ENCODE results near the gene TULP1. TPM values are rescaled to one million over a fixed set of nuclear protein-coding genes. Genes with fewer than 3 reads are reported as not detected.

Gene TULP1
- total and polyA plus RNA-seq, 2 of the 13 experiments (the other 11 are each of a cell fraction or from before 2014, with no cell fraction given): not detected

DNA sequence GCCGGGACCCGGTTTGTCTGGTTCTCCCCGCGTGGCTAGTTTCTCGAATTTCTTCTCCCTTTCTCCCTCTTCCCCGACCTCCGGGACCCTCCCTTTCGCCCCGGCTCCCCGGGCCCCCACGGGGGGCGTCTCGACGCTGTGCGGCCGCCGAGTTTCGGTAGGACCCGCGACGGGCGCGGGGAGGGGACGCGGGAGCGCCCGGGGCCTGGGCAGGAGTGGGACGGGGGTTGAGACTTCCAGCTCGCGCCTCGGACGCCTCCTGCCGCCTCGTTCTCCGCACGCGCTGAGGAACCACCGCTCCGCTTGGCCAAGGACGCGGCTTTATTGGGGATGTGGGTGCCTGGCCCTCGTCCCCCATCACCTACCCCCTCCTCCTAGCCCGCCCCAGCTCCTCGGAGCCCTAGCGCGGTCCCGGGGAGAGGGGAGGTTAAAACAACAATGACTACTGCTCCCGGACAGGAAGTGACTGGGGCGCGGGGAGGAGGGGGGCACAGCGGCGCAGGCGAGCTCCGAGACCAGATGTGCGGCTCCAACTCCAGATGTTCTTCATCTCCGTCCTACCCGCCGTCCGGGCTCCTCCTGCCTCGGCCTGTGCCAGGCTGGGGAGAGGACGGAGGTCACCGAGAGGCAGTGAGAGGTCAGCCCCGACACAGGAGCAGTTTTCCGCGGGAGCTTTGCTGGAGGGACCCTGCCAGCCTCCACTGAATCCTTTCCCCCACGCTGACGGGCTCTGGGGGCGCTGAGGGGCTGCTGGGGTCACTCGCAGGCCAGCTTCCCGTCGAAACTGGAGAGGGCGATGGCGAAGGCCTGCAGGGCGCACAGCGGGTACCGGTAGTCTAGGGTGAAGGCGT, 14.9 kb downstream of the TULP1 start (continued):
- TF ChIP-seq, protein P1, sequence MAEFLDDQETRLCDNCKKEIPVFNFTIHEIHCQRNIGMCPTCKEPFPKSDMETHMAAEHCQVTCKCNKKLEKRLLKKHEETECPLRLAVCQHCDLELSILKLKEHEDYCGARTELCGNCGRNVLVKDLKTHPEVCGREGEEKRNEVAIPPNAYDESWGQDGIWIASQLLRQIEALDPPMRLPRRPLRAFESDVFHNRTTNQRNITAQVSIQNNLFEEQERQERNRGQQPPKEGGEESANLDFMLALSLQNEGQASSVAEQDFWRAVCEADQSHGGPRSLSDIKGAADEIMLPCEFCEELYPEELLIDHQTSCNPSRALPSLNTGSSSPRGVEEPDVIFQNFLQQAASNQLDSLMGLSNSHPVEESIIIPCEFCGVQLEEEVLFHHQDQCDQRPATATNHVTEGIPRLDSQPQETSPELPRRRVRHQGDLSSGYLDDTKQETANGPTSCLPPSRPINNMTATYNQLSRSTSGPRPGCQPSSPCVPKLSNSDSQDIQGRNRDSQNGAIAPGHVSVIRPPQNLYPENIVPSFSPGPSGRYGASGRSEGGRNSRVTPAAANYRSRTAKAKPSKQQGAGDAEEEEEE (CRISPR knock-in tag; IDR thresholded peaks at IDR 0.05; ENCODE audit: borderline replicate concordance): no peak
- TF ChIP-seq GATAD2A (CRISPR knock-in tag; IDR thresholded peaks at IDR 0.05) (peak; percentile 44), NKX3-1 (CRISPR knock-in tag; IDR thresholded peaks at IDR 0.05) (peak; percentile 95), NFE2L2 (IDR thresholded peaks at IDR 0.05; ENCODE audit: low read length) (no peak), POLR2AphosphoS2 (IDR thresholded peaks at IDR 0.05; ENCODE audit: low read depth, low read length) (no peak), FOSL1 (CRISPR knock-in tag; IDR thresholded peaks at IDR 0.05; ENCODE audit: borderline replicate concordance) (no peak), RFXAP (CRISPR knock-in tag; IDR thresholded peaks at IDR 0.05; ENCODE audit: borderline replicate concordance) (peak; percentile 50; the same call in 1 of the 2 replicates), ZNF615 (CRISPR knock-in tag; IDR thresholded peaks at IDR 0.05; ENCODE audit: borderline replicate concordance) (no peak), TMF1 (CRISPR knock-in tag; IDR thresholded peaks at IDR 0.05; ENCODE audit: low read depth) (peak; percentile 49), ZFY (CRISPR knock-in tag; IDR thresholded peaks at IDR 0.05) (peak; percentile 85), ZNF780A (CRISPR knock-in tag; IDR thresholded peaks at IDR 0.05) (no peak), PTBP1 (IDR thresholded peaks at IDR 0.05; ENCODE audit: low read depth, low read length, poor library complexity, severe bottlenecking) (no peak), CBFB (CRISPR knock-in tag; IDR thresholded peaks at IDR 0.05) (peak; percentile 58; the same call in 1 of the 2 replicates), ONECUT2 (CRISPR knock-in tag; IDR thresholded peaks at IDR 0.05) (no peak), BCL6 (CRISPR knock-in tag; IDR thresholded peaks at IDR 0.05) (0 out of 2 replicates have a peak, but pooled peaks have one; percentile 23), ZNF180 (CRISPR knock-in tag; IDR thresholded peaks at IDR 0.05; ENCODE audit: borderline replicate concordance, low read depth) (0 out of 2 replicates have a peak, but pooled peaks have one; percentile 27), NR2F6 (IDR thresholded peaks at IDR 0.05) (no peak), NR2F6 (CRISPR knock-in tag; IDR thresholded peaks at IDR 0.05) (peak; percentile 39; the same call in 1 of the 2 replicates), ZNF7 (CRISPR knock-in tag; IDR thresholded peaks at IDR 0.05) (no peak), PLRG1 (conservative IDR thresholded peaks at IDR 0.05) (no peak)
- TF ChIP-seq, protein P2, sequence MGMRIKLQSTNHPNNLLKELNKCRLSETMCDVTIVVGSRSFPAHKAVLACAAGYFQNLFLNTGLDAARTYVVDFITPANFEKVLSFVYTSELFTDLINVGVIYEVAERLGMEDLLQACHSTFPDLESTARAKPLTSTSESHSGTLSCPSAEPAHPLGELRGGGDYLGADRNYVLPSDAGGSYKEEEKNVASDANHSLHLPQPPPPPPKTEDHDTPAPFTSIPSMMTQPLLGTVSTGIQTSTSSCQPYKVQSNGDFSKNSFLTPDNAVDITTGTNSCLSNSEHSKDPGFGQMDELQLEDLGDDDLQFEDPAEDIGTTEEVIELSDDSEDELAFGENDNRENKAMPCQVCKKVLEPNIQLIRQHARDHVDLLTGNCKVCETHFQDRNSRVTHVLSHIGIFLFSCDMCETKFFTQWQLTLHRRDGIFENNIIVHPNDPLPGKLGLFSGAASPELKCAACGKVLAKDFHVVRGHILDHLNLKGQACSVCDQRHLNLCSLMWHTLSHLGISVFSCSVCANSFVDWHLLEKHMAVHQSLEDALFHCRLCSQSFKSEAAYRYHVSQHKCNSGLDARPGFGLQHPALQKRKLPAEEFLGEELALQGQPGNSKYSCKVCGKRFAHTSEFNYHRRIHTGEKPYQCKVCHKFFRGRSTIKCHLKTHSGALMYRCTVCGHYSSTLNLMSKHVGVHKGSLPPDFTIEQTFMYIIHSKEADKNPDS (CRISPR knock-in tag; IDR thresholded peaks at IDR 0.05): peak; percentile 73; the same call in 1 of the 2 replicates
- TF ChIP-seq, protein P3, sequence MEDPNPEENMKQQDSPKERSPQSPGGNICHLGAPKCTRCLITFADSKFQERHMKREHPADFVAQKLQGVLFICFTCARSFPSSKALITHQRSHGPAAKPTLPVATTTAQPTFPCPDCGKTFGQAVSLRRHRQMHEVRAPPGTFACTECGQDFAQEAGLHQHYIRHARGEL (CRISPR knock-in tag; IDR thresholded peaks at IDR 0.05): no peak; the same call in 1 of the 2 replicates
- TF ChIP-seq, protein P4, sequence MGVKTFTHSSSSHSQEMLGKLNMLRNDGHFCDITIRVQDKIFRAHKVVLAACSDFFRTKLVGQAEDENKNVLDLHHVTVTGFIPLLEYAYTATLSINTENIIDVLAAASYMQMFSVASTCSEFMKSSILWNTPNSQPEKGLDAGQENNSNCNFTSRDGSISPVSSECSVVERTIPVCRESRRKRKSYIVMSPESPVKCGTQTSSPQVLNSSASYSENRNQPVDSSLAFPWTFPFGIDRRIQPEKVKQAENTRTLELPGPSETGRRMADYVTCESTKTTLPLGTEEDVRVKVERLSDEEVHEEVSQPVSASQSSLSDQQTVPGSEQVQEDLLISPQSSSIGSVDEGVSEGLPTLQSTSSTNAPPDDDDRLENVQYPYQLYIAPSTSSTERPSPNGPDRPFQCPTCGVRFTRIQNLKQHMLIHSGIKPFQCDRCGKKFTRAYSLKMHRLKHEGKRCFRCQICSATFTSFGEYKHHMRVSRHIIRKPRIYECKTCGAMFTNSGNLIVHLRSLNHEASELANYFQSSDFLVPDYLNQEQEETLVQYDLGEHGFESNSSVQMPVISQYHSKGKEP (CRISPR knock-in tag; IDR thresholded peaks at IDR 0.05): 0 out of 2 replicates have a peak, but pooled peaks have one; percentile 53
- TF ChIP-seq, protein P5, sequence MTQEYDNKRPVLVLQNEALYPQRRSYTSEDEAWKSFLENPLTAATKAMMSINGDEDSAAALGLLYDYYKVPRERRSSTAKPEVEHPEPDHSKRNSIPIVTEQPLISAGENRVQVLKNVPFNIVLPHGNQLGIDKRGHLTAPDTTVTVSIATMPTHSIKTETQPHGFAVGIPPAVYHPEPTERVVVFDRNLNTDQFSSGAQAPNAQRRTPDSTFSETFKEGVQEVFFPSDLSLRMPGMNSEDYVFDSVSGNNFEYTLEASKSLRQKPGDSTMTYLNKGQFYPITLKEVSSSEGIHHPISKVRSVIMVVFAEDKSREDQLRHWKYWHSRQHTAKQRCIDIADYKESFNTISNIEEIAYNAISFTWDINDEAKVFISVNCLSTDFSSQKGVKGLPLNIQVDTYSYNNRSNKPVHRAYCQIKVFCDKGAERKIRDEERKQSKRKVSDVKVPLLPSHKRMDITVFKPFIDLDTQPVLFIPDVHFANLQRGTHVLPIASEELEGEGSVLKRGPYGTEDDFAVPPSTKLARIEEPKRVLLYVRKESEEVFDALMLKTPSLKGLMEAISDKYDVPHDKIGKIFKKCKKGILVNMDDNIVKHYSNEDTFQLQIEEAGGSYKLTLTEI (CRISPR knock-in tag; conservative IDR thresholded peaks at IDR 0.05): no peak
